ENCODE data around the gene KLKB1.
A peak's percentile ranks its signal among the peaks of the same experiment; 100 is the strongest.

KLKB1 gene

DNA sequence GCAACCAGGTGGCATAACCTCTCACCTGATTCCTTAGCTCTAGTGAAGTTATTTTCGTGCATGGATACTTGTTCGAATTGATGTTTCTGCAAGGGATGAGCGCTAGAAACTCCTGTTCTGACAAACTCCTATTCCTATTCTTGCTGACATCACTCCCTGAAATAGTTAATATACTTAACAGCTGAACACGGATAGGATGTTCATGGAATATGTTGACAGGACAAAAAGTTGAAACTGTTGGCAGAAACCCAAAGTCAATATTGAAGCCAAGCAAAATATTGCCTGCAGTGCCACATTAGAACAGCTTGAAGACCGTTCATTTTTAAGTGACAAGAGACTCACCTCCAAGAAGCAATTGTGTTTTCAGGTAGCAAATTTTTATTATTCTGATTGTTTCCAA, at the start of gene KLKB1:
KLKB1 (plus strand) TSS at position 287 of the 400 bp plus-strand sequence. CDS start 689 bp downstream, outside the sequence.
- DNase-seq, result no peak

DNA sequence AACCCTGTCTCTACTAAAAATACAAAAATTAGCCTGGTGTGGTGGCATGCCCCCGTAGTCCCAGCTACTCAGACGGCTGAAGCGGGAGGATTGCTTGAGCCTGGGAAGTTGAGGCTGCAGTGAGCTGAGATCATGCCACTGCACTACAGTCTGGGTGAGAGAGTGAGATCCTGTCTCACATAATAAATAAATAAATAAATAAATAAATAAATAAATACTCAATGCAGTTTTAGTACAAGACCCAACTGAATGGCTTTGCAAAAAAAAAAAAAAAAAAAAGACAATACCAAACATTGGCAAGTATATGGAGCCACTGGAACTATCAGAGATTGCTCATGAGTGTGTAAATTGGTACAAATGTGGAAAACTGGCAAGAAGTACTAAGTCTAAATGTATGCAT, 39.2 kb upstream of the KLKB1 start:
- no peak for DNase-seq

DNA sequence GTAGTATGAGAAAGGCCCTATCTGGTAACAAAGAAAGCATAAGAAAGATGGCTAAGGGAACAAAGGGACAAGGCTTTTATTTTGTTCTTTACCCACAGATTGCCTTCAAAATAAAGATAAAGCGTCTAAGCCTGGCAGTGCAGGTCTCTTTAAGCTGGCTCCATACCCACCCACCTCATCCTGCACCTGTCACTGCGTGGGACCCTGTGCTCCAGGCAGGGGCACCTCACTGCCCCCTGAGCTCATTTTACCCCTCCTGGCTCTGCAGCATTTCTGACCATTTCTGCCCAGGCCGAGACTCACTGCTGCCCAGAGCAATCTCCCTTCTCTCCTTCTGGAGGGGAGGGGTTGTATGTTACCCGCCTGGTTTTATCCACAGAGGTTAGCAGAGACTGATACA, 37.7 kb upstream of the KLKB1 start:
- DNase-seq, result peak in 1 of 2 experiments; percentile 19

DNA sequence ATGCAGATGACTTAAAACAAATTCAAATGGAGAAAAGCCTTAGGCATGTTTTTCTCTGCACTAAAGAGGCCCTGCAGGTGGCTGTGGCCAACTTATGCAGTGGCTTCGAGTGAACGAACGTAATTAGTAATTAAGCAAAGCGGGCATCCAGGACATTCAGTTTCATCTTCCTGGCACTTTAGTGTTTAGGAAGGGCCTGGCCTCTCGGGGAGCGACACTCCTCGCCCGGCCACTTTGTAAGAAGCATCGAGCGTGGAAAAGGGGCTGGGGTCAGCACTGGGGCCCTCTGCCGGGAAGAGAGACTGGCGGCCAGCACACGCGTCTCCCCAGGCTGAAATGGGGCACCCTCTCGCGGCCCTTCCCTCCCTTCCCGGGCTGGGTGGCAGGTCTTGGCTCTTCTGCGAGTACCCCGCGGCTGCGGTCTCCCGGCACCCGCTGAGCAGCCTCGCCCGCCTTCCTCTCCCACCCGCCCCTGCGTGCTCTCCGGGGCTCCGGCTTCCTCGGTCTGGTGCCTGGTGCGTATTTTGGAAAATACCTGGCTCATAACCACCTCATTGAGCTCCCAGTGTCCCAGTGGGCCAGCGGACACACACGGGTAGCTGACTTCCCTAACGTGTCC, 36.6 kb upstream of the KLKB1 start:
- DNase-seq, result peak in 1 of 2 experiments; percentile 63

DNA sequence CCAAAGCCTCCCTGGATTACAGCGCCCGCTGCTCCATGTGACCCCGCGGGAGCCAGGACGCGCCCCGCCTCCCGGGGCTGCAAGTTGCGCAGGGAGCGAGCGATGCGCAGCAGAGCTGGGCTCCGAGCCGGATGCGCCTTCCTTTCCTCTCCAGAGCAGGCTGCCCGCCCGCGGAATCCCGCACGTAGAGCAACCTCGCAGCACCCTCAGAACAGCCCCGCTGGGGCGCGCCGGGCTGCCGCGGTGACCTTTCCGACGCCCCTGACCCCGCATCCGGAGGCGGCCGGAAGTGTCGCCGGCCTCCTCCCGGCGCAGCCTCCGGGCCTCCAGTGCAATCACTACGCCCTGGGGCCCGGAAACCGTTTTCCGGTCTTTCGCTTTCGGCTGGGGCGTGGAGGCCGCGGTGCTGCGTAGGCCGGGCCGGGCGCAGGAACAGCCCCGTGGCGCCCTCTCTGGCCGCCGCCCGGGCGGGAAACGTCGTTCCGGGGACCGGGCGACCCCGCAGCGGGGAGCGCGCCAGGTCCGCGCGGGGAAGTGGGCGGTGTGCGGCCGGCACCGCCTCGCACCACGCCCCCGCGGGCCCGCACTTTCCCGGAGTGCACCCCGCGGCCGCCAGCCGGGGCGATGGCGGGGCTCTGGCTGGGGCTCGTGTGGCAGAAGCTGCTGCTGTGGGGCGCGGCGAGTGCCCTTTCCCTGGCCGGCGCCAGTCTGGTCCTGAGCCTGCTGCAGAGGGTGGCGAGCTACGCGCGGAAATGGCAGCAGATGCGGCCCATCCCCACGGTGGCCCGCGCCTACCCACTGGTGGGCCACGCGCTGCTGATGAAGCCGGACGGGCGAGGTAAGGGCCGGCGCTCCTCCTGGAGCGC, 35.9 kb upstream of the KLKB1 start, which contains the start of gene CYP4V2:
CYP4V2 (plus strand) TSS at position 368 of the 866 bp plus-strand sequence; CDS start at position 625, 257 bp downstream.
- DNase-seq, result peak; percentile 87 to 91

DNA sequence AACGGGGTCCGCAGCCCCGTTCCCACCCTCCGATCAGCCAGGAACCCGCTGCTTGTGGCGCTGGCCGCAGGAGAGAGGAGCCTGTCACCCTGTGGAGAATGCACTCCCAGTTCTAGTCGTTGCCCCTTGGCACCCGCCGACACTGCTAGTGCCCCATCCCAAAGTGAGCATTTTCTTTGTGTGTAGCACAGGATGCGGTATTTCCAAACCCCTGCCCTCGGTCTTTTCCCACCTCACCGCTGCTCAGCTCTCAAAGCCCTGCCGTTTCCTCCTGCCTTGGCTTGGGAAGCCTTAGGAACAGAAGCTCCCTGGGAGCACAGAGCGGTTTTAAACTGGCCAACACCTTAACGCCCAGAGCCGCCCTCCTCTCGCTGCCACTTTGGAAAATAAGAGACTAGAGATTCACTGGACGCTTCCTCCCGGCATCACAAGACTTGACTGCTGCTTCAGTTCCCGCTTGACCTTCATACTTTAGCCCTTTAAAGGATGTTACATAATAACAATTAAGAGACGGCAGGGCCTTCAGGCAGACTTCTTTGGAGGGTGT, 35.2 kb upstream of the KLKB1 start:
- DNase-seq, result peak; percentile 59 to 65

DNA sequence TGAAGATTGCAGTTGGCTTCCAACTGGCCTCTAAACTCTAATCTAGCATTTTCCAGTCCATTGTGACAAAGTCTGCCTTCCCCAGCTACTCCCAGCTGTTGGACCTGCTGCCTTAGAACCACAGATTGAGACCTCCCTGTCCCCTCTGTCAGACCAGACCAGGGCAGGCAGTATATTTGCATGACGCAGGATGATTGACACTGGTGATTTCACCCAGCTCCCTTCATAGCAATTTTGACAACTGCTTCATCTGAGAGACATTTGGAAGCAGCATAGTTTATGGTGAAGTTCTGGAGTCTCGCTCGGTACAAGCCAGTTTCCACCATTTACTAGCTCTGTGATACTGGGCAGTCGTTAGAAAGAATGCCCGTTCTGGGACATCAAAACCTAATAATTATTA, 33.5 kb upstream of the KLKB1 start:
- DNase-seq, result no peak

DNA sequence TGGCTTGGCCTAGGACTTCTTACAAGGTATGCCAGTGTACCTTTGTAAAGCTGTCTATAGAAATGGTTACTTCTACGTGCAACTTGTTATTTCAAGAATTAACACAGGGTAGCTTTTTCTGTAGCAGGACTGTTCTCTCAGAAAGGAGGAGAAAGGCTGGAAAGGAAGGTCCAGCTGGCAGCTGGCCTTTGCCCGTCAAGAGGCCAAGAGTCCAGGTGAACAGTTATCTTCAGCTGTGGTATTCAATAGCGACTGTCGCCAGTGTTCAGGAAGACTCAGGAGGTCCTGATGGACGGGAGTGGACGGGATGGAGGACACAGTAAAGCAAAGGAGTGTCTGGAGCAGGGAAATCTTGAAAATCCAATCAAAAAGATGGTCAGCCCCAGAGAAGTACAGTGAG, 31.2 kb upstream of the KLKB1 start:
- DNase-seq, result no peak

DNA sequence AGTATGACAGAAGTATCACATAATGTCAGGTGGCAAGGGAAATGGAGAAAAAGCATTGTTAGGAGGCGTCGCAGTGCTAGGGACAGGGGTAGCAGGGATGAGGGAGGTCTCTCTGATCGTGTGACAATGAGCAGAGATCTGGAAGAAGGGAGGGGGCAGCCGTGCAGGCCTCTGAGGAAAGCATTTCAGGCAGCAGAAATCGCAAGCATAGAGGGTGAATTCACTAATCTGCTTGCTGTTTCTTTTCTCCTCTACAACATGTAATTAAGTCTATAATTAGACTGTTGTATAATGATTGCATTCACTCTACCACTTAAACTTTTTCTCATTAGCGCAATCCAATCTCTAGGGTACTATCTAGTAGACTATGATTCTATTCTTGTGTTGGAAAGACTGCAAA, 26.8 kb upstream of the KLKB1 start:
- DNase-seq, result no peak

DNA sequence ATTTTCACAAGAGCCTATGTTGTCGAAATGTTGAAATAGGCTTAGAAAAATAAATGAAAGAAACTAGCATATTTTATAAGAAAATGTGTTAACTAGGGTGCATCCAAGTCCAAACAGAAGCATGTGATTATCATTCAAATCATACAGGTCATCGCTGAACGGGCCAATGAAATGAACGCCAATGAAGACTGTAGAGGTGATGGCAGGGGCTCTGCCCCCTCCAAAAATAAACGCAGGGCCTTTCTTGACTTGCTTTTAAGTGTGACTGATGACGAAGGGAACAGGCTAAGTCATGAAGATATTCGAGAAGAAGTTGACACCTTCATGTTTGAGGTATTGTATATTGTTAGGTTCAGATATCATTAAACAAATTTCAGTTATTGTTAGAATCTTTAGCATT, 26.3 kb upstream of the KLKB1 start:
- no peak for DNase-seq

DNA sequence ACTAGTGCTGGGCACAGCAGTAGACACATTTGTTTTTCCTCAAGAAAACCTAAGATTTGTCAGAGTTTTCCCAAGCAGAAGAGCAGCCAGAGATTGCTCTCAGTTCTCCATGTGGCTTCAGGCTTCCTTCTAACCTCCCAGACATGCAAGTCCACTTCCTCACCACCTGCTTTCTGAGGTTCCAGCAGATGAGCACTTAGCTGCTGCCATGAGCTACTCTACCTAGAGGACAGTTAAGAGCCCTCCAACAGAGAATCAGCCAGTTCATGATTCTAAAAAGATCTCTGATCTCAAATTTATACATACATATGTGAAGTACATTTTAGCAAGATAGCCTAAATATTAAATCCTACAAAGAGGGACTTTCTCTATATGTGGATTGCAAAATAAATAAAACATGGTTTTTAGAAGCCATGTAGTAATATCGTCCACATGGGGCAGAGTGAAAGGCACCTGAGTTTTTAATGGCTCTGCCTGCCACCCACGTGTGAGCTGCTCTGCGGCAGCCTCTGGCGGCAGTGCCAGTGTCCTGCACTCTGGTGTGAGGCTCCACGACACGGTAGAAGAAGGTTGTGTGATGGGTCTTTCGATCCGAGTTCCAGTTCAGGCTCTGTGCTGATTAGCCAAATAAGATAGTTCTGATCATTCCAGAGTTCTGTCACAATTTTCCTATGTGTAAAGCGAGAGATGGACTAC, 25.6 kb upstream of the KLKB1 start:
- DNase-seq, result peak; percentile 47 to 58

DNA sequence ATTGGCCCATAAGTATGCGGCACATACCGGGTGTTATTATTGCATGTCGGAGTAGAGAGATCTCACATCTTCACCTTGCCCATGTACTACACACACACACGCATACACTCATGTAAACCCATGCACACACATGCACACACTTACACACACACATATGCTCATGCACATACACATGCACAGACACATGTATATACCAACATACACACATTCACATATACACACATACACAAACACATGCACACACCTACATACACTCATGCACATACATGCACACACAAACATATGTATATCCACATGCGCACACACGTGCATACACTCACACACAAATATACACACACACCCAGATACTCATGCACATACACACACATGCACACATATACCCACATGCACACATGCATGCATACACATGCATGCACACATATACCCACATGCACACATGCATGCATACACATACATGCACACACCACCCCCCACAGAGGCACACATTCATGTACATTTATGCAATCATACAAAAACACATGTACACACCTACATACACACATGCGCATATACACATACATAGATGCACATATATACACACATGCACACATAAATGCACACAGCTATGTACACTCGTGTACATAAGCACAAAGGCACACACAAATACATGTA, 24.7 kb upstream of the KLKB1 start:
- no peak for DNase-seq

DNA sequence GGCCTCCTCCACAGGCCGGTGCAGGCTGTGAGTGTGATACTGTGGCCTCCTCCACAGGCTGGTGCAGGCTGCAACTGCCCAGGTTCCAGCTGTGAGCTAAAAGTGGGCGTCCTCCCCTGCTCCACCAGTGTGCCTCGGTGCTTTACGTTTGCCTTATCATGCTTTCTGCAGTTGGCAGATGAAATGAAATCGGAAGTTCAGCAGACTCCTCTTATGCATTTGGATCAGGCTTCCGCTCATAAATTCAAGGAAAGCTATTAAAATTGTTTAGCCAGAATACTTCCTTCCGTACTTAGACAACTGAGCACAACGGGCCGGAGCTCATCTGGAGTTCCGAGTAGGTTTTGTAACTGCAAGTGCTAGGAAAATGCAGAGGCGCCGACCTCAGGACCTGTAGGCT, 23.9 kb upstream of the KLKB1 start:
- DNase-seq, result no peak

DNA sequence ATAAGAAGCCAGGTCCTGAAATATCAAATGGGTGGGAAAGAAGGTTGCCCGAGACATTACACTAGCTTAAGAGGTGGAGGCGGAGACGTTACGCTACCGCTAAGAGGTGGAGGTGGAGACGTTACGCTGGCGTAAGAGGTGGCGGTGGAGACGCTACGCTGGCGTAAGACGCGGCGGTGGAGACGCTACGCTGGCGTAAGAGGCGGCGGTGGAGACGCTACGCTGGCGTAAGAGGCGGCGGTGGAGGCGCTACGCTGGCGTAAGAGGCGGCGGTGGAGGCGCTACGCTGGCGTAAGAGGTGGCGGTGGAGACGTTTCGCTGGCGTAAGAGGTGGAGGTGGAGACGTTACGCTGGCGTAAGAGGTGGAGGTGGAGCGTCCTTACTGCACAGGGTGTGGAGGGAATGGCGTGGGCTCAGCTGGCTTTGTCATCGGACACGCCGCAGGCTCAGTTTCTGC, 23.2 kb upstream of the KLKB1 start:
- no peak for DNase-seq

DNA sequence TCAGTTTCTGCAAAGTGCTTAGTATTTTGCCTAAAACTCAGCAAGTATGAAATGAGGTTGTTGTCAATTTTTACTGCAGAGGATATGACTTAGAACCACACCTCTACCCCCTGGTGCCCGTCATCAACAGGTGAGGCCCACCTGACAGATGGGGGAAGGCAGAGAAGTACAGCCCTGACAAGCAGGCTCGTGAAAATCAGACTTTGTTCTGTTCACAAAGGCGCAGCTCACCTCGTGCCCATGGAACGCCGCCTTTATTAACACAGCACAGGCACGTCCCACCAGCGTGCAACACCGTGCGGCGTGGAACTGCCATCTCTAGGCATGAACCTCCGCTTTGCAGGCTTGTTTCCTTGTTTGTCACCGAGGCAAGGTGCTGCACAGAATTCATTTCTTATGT, 22.6 kb upstream of the KLKB1 start:
- no peak for DNase-seq

DNA sequence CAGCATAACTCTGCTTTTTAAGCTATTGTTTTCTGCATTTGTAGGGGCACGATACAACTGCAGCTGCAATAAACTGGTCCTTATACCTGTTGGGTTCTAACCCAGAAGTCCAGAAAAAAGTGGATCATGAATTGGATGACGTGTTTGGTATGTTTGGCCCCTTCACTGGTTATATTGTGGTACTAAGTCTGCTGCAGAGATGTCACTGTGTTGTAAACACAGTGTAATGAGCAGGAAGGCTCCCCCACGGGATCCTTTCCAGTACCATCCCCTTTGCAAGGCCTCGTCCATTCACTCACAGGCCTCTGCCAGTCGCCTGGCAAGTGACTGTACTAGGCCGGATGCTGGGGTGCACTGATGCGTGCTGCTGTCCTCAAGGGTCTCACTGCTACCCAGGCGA, 22.2 kb upstream of the KLKB1 start:
- DNase-seq, result no peak

DNA sequence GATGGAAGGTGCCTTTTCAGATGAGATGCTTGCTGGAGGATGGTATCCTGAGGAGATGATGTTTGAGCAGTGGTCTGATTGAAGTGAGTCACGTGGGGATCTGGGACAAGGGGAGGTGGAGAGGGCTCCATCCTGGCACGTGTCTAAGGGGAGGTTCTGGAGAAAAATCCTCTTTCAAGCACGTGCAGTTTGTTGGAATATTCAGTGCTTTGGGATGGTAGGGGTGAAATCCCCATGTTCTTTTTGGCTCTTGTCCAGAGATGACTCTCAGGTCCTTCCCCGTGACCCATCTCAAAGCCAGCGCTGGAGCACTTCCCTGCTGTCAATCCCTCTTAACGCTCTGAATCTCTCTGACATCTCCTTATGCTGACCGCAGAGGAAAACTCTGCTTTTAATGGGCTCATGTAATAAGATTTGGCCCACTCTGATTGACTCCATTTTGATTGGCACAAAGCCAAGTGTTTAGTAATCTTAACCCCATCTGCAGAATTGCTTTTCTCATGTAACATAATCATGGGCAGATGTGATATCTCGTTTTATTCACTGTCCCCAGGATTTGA, 10.8 kb upstream of the KLKB1 start:
- no peak for DNase-seq

DNA sequence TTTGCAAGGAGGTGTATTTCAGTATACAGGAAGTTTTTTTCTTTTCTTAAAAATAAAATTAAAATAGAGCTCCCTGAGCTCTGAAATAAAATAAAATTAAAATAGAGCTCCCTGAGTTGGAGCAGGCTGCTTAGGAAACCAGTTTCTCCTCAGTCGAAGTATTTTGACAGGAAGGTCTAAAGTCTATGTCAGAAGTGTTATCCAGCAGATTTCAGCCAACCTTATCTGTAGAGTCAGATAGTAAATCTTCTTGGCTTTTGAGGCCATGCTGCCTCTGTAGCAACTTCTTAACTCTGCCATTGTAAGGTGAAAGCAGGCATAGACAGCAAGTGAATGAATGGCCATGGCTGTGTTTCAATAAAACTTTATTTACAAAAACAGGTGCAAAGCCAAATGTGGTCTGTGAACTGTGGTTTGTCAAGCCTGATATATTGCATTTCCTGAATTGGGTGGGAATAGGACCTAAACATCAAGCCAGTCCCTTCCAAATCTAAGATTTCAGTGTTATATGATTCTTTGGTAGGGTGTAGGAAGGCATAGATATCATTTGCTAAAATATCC, 9.5 kb upstream of the KLKB1 start:
- no peak for DNase-seq

DNA sequence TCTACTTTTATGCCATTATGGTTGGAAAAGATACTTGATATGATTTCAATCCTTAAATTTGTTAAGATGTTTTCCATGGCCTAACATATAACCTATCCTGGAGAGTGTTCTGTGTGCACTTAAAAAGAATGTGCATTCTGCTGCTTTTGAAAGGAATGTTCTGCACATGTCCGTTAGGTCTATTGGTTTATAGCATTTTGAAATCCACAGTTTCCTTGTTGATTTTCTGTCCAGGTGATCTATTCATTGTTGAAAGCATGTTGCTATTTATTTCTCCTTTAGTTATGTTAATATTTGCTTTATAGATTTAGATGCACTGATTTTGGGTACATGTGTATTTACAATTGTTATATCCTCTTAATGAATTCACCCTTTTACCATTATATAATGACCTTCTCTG, 5.7 kb upstream of the KLKB1 start:
- DNase-seq, result no peak

DNA sequence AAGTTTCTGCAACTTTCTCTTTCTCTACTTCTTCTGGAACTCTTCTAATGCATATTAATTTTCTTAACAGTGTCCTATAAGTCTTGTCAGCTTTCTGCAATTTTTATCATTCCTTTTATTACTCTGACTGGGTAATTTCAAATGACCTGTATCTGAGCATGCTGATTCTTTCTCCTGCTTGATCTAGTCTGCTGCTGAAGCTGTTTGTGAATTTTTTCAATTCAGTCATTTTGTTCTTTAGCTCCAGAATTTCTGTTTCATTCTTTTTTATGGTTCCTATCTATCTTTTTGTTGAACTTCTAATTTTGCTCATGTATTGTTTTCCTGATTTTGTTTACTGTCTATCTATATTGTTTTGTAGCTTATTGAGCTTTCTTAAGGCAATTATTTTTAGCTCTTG, 1.5 kb upstream of the KLKB1 start:
- no peak for DNase-seq

DNA sequence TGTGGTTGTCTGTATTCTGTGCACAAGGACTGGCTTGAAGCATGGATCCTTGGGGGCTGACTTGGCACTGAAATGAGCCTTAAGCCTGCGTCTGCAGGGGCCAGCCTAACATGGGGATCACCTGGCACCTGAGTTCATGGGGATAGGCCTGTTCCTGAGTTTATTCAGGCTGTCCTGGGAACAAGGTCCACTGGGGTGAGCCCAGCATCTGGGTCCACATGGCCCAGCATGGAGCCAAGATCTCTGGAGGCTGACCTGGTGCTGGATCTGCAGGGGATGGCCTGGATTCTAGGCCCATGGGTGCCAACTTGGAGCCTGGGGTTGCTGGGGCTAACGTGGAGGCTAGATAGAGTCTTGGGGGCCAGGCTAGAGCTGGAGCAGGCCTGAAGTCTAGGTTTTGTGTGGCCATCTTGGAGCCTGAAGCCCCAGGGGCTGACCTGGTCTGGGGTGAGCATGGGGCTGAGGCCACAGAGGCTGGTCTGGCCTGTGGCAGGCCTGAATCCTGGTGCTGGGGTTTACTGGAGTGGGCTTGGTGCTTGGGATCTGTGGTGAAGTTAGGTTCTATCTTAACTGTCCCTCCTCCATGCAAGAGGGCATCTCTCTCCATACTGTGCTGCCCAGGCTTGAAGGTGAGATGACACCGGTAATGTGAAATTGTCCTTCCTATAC, 652 bp upstream of the KLKB1 start:
- no peak for DNase-seq

Measured in activated T-cell treated with anti-CD3 and anti-CD28 coated beads, Interleukin-2, amount 50 U/mL, for 48 hours (primary cell).